Germinal center (tissue), 1 donor: ENCODE measurements around the gene KRTAP5-5.
"Not testable (repeated sequence)": the region's sequence is repeated elsewhere in the genome, so short reads cannot be mapped to it uniquely, and the experiment has no call there.

Experiments
- DNase-seq: peaks from one replicate; pipeline ENCODE4 v3.0.0; 2012; ENCODE audit warnings: mixed read lengths, low spot score

KRTAP5-5 gene

DNA sequence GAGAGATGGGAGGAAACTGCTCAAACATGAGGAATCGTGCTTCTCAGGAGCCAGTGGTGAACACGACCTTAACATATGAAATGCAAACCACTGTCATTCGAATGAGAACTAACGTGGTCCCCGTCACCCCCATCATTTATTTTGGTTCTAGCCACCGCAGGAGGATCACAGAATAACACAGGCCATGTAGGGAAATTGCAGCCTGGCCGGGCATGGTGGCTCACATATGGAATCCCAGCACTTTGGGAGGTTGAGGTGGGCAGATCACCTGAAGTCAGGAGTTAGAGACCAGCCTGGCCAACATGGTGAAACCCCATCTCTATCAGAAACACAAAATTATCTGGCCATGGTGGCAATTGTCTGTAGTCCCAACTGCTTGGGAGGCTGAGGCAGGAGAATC, 27.1 kb downstream of the KRTAP5-5 start:
- no peak for DNase-seq

- DNase-seq = no peak
Measured at GRCh38 chr11:1659506-1659905, 29.9 kb downstream of the KRTAP5-5 start.

GRCh38 chr11:1660111-1660867, 30.7 kb downstream of the KRTAP5-5 start:
- DNase-seq = no peak

GRCh38 chr11:1661454-1662269, 32.1 kb downstream of the KRTAP5-5 start:
- DNase-seq = not testable (repeated sequence)

DNA sequence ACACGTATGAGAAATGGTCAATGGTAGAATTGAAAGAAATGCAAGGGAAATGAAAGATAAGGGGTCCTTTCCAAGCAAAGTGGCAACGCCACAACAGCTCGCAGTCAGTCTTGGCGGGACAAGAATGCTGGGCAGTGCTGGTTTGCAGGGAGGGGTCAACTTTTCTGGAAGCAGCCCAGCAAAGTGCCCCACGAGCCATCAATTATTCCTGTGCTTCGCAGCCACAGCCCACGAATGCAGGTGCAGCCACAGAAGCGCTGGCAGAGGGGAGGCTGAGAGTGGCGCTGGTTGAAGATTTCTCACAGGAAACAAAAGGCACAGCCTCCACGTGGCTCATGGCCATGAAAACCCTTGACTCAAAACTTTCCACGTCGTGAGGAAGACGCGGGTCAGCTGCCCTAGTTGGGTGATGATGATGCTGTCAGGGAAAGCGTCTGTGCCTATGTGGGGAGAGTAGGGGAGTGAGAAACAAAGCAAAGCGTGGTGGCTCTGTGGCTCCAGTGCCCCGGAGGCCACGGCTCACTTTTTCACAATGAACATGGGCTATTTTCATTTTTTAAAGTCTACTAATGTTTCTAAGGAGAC, 33.2 kb downstream of the KRTAP5-5 start:
- not testable (repeated sequence) for DNase-seq

DNA sequence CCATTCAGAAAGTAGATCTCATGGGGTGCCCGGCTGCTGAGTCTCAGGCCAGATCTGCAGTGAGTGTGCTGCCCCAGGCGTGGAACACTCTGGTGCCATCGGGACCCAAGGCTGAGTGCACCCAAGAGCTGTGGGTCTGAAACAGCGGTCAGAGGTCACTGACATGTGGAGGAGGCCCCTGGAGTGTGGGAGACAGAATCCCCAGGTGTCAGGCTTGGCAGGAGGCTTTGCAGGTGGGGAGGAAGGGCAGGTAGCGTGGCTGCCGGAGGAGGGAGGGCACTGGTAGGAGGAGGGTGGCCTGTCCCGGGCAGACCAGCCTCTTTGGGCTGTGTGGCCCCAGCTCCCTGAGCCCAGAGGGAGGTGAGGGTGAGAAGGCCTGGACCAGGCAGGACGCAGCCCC, 35.7 kb downstream of the KRTAP5-5 start:
- no peak for DNase-seq

DNA sequence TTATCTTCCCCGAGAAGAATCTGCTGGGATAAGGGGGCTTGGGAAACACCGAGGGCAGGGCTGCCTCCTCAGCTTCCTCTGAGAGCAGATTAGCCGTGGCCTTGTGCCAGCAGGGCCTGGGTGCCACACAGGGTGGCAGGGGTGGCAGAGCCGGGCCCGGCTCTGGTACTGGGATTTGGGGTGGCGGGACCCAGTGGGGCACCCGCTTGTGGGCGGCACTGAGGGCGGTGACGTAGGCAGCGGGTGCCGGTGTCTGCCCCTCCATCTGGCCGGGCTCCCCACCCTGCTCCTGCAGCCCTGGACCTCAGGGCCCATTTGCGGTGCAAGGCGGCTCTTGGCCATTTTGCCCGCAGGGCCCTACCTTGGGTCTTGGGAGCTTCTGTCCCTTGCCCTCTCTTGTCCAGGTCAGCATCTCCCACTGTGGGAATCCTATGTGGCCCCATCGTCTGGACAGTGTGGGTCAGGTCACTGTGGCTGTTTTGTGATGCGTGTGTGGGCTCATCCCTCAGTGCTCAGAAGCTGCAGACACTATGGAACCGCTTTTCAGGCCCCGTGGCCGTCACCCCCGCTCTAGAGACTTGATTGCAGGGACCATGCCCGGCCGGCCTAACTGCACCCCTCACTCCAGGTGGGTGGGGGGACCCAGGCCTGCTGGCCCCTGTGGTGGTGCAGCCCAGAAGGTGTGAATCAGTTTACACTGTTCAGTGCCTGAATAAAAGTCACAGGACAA, 37.7 kb downstream of the KRTAP5-5 start:
- DNase-seq = no peak

DNA sequence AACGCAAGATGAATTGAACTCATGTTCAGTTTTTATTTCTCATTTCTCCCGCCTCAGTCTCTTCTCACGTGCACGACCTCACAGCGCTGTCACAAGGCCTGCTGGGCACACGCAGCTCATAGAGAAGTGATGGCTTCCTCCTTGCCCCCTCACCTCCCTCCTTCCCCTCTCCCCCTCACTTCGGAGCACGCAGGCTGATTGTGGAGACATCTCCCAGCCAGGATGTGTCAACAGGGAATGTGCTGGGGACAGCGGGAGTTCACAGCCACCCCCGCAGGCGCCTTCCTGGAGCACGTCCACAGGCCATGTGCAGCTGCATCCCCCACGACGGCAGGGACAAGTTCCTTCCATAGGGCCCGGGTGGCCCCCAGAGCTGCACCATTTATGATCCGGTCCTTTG, 38.3 kb downstream of the KRTAP5-5 start:
- DNase-seq = no peak

GRCh38 chr11:1668911-1669473, 39.4 kb downstream of the KRTAP5-5 start:
- DNase-seq = no peak

- DNase-seq = no peak
Measured at GRCh38 chr11:1669546-1670218, 40.1 kb downstream of the KRTAP5-5 start.

DNA sequence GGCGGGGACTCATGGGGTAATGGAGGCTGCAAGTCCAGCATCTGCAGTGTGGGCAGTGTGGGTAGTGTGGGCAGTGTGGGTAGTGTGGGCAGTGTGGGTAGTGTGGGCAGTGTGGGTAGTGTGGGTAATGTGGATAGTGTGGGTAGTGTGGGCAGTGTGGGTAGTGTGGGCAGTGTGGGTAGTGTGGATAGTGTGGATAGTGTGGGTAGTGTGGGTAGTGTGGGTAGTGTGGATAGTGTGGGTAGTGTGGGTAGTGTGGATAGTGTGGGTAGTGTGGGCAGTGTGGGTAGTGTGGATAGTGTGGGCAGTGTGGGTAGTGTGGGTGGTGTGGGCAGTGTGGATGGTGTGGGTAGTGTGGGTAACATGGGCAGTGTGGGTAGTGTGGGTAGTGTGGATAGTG, 40.9 kb downstream of the KRTAP5-5 start:
- not testable (repeated sequence) for DNase-seq

GRCh38 chr11:1670905-1671371, 41.4 kb downstream of the KRTAP5-5 start:
- DNase-seq = no peak

- DNase-seq = no peak
Measured at GRCh38 chr11:1671658-1672057, 42.1 kb downstream of the KRTAP5-5 start.

DNA sequence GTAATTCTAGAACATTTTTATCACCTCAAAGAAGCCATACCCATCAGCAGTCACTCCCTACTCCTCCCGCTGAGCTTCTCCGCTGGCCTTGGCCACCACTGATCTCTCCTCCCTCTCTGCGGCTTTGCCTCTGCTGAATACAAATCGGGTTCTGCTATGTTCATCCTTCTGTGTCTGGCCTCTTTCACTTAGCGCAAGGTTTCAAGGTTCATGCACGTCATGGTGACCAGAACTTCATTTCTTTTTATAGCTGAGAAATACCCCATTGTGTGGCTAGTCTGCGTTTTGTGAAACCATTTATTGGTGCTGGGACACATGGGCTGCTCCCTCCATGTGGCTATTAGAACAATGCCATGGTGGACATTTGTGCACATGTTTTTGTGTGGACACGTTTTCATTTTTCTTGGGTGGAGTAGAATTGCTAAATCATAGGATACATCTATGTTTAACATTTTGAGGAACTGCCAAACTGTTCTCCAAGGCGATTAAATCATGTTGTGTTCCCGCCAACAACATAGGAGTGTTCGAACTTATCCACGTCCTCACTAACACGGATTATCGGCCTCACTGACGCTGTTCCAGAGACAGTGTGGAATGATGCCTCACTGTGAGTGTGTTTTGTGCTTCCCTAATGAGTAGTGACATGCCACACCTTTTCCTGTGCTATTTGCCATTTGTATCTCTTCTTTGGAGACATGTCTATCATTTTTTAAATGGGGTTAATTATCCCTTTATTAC, 43.2 kb downstream of the KRTAP5-5 start:
- DNase-seq = no peak

- DNase-seq = no peak
Measured at GRCh38 chr11:1673446-1674172, 44.0 kb downstream of the KRTAP5-5 start.

GRCh38 chr11:1674173-1675131, 44.9 kb downstream of the KRTAP5-5 start:
- no peak for DNase-seq

GRCh38 chr11:1675536-1676228, 46.1 kb downstream of the KRTAP5-5 start:
- DNase-seq = no peak

DNA sequence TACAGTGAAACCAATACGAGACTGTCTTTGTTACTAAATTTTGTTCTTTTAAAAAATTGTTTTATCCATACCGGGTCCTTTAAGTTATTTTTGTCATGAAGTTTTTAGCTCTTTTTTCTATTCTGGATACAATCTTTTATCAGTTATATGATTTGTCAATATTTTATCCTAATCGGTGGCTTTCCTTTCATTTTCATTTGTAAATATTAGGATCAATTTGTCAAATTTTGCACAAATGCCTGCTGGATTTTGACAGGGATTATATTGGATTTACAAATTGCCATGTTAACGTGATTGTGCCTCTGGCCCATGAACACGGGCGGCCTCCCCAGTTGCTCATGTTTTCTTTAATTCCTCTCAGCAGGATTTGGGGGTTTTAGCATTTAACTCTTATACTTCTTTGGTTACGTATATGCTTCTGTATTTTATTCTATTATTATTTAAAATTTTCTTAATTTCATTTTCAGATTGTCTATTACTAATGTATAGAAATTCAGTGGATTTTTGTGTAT, 46.7 kb downstream of the KRTAP5-5 start:
- DNase-seq = no peak
